ENCODE data around the gene CCN5.

Gene CCN5

GRCh38 chr20:44711237-44711636 is 3.9 kb upstream of the CCN5 start:
- no peak overlapping the region for H3K9ac ChIP-seq (ENCODE audit: low read length)
- H3K36me3 ChIP-seq (ENCODE audit: control insufficient read depth, insufficient read depth, low read length) = no peaks in the 10 kb centered on the region
- no peak overlapping the region for H3K4me3 ChIP-seq (ENCODE audit: low read length)
- peaks cover 4% of the 10 kb centered on the region for H3K4me1 ChIP-seq (ENCODE audit: control insufficient read depth, insufficient read depth, low read length)
- H3K27me3 ChIP-seq (ENCODE audit: control insufficient read depth, insufficient read depth, low read length) = no peaks in the 10 kb centered on the region
- no peak overlapping the region for H3K27ac ChIP-seq (ENCODE audit: low read depth, low read length)

DNA sequence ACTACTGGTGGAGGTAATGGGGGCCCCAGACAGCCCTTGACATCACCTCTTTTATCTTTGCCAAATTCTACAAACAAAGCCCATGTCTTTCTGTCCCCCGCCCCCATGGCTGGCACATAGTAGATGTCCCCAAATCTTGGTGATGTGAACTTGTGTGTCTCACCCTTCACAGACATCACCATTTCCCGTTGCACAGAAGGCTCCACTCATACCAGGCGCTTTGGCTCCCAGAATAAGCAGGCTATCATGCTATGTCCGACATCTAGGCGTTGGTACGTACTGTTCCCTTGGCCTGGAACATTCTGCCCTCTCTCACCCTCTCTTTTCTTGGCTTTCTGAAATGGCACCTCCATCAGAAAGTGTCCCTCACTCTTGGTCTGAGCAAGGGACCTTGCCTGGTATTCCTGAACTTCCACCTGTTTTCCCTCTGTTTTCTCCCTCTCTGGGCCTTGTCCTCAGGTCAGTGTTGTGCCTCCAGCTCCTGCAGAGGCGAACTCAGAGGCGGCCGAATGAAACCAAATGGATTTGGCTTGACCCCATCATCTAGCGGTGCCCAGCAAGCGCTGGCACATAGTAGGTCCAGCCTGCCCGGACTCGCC is 968 bp upstream of the CCN5 start:
- no peak overlapping the region for H3K4me3 ChIP-seq (ENCODE audit: low read length)
- no peaks in the 10 kb centered on the region for H3K36me3 ChIP-seq (ENCODE audit: control insufficient read depth, insufficient read depth, low read length)
- no peaks in the 10 kb centered on the region for H3K27me3 ChIP-seq (ENCODE audit: control insufficient read depth, insufficient read depth, low read length)
- no peak overlapping the region for H3K9ac ChIP-seq (ENCODE audit: low read length)
- no peak overlapping the region for H3K27ac ChIP-seq (ENCODE audit: low read depth, low read length)
- H3K4me1 ChIP-seq (ENCODE audit: control insufficient read depth, insufficient read depth, low read length) = peaks cover 4% of the 10 kb centered on the region

DNA sequence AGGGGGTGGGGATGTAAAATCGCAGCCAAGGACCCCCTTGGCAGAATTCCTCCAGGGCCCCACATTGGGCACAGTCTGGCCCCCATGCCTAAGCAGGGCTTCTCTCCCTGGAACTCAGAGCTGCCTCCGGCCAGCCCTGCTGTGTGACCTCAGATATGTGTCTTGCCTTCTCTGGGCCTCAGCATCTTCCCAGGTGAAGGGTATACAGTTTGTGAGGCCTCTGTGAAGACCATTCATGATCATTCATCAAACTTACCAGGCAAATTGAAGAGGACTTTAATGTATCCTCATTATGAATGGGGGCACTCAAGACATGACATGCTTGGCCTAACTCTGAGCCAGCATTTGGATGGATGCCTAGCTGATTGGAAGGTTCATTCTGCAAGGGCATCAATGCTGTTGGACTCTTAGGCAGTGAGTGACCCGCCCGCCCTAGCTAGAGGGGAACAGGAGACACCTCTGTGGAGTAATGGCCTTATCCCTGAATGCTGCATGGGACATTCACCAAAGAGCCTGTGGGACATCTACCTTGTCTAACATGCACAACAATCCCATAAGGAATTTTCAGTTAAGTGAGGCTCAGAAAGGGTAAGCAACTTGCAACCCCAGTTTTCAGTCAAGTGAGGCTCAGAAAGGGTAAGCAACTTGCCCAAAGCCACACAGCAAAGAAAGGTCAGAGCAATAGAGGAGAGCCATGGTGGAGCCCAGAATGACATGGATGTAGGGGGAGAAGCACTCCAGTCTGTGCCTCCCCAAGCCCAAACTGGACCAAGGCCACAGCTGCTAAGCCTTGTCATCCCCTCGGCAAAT is 535 bp downstream of the CCN5 start:
- H3K36me3 ChIP-seq (ENCODE audit: control insufficient read depth, insufficient read depth, low read length) = no peaks in the 10 kb centered on the region
- H3K4me3 ChIP-seq (ENCODE audit: low read length) = peak overlapping the region; percentile 7
- H3K27me3 ChIP-seq (ENCODE audit: control insufficient read depth, insufficient read depth, low read length) = no peaks in the 10 kb centered on the region
- peaks cover 4% of the 10 kb centered on the region for H3K4me1 ChIP-seq (ENCODE audit: control insufficient read depth, insufficient read depth, low read length)
- no peak overlapping the region for H3K27ac ChIP-seq (ENCODE audit: low read depth, low read length)
- H3K9ac ChIP-seq (ENCODE audit: low read length) = no peak overlapping the region

DNA sequence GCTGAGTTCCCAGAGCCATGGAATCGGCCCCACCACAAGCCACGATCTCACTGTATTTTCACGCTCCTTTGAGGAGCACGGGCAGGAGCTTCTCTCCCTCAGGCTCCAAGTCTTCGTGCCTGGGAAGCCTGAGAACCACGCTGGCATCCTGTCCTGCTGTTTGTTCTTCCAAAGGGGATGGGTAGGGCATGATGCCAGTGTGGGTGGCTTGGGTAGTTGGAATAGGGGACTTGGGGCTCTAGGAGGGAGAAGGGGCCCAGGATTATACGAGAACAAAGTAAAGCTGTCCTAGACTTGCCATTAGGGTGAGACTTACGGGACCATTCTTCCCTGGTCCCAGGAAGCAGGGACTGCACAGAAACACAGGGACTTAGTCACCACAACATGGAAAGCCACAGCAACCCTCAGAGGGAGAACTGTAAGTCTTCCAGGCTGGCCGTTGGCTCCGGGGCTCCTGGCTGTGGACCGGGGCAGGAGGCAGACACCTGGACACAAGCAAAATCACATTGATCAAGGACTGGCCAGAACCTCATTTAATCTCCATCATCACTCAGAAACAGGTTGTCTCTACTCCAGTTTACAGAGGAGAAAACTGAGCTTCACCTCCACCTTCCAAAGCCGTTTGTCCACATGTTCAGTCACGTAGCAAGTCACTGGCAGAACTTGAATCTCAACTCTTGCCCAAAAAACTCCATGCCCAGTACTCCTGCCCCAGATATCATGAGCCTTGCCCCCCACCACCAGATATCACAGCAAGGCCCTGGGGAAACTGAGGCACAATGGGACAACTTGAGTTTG is 1.3 kb downstream of the CCN5 start:
- H3K4me1 ChIP-seq (ENCODE audit: control insufficient read depth, insufficient read depth, low read length) = peaks cover 4% of the 10 kb centered on the region

DNA sequence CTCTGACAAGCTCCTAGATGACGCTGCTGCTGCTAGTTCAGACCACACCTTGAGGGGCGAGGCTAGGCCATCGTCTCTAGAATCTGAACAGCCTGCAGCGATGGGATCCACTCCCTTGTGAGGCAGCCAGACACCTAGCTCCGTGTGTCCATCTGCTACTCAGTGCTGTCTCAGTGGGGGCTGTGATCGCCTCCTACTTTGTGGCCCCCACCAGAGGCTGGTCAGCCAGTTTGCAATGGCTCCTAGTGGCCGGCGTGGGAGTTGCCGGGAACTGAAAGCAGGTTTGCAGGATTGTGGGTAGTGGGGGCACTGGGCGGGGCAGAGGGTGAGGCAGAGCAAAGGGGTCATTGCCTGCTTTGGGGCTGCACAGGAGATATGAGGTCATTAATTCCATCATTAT is 2.8 kb downstream of the CCN5 start:
- Histone ChIP-seq H3K27me3 (ENCODE audit: control insufficient read depth, insufficient read depth, low read length) (no peaks in the 10 kb centered on the region), H3K9ac (ENCODE audit: low read length) (no peak overlapping the region), H3K4me1 (ENCODE audit: control insufficient read depth, insufficient read depth, low read length) (peaks cover 4% of the 10 kb centered on the region), H3K36me3 (ENCODE audit: control insufficient read depth, insufficient read depth, low read length) (no peaks in the 10 kb centered on the region), H3K27ac (ENCODE audit: low read depth, low read length) (no peak overlapping the region), H3K4me3 (ENCODE audit: low read length) (no peak overlapping the region)

More for the DNA sequence above, 1.3 kb downstream of the CCN5 start:
- Histone ChIP-seq H3K4me3 (ENCODE audit: low read length) (no peak overlapping the region), H3K36me3 (ENCODE audit: control insufficient read depth, insufficient read depth, low read length) (no peaks in the 10 kb centered on the region), H3K9ac (ENCODE audit: low read length) (no peak overlapping the region), H3K27me3 (ENCODE audit: control insufficient read depth, insufficient read depth, low read length) (no peaks in the 10 kb centered on the region), H3K27ac (ENCODE audit: low read depth, low read length) (no peak overlapping the region)

- H3K4me1 ChIP-seq (ENCODE audit: control insufficient read depth, insufficient read depth, low read length) = peaks cover 3% of the 10 kb centered on the region
- no peaks in the 10 kb centered on the region for H3K27me3 ChIP-seq (ENCODE audit: control insufficient read depth, insufficient read depth, low read length)
- H3K4me3 ChIP-seq (ENCODE audit: low read length) = no peak overlapping the region
- no peak overlapping the region for H3K27ac ChIP-seq (ENCODE audit: low read depth, low read length)
- H3K36me3 ChIP-seq (ENCODE audit: control insufficient read depth, insufficient read depth, low read length) = no peaks in the 10 kb centered on the region
- no peak overlapping the region for H3K9ac ChIP-seq (ENCODE audit: low read length)
Observed at GRCh38 chr20:44719841-44720240, 4.7 kb downstream of the CCN5 start.

GRCh38 chr20:44720621-44720996 is 5.4 kb downstream of the CCN5 start:
- Histone ChIP-seq H3K27me3 (ENCODE audit: control insufficient read depth, insufficient read depth, low read length) (no peaks in the 10 kb centered on the region), H3K36me3 (ENCODE audit: control insufficient read depth, insufficient read depth, low read length) (no peaks in the 10 kb centered on the region), H3K27ac (ENCODE audit: low read depth, low read length) (no peak overlapping the region), H3K4me1 (ENCODE audit: control insufficient read depth, insufficient read depth, low read length) (no peaks in the 10 kb centered on the region), H3K9ac (ENCODE audit: low read length) (no peak overlapping the region), H3K4me3 (ENCODE audit: low read length) (no peak overlapping the region)

GRCh38 chr20:44720997-44721784 is 6.0 kb downstream of the CCN5 start:
- no peak overlapping the region for H3K4me3 ChIP-seq (ENCODE audit: low read length)
- H3K4me1 ChIP-seq (ENCODE audit: control insufficient read depth, insufficient read depth, low read length) = no peaks in the 10 kb centered on the region
- no peaks in the 10 kb centered on the region for H3K36me3 ChIP-seq (ENCODE audit: control insufficient read depth, insufficient read depth, low read length)
- H3K27ac ChIP-seq (ENCODE audit: low read depth, low read length) = no peak overlapping the region
- no peak overlapping the region for H3K9ac ChIP-seq (ENCODE audit: low read length)
- no peaks in the 10 kb centered on the region for H3K27me3 ChIP-seq (ENCODE audit: control insufficient read depth, insufficient read depth, low read length)

DNA sequence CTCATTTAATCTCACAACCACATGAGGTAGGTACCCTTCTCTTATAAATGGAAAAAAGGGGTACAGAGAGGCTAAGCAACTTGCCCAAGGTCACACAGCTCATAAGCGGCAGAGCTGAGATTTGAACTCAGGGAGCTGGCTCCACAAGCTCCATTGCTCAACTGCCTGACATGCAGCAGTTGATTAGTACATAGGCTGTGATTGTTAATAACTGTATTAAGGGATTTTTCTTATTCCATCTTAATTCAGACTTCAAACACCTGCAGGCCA is 6.6 kb downstream of the CCN5 start:
- H3K4me3 ChIP-seq (ENCODE audit: low read length) = no peak overlapping the region
- H3K27ac ChIP-seq (ENCODE audit: low read depth, low read length) = no peak overlapping the region
- no peaks in the 10 kb centered on the region for H3K4me1 ChIP-seq (ENCODE audit: control insufficient read depth, insufficient read depth, low read length)
- no peaks in the 10 kb centered on the region for H3K27me3 ChIP-seq (ENCODE audit: control insufficient read depth, insufficient read depth, low read length)
- no peaks in the 10 kb centered on the region for H3K36me3 ChIP-seq (ENCODE audit: control insufficient read depth, insufficient read depth, low read length)
- no peak overlapping the region for H3K9ac ChIP-seq (ENCODE audit: low read length)

GRCh38 chr20:44722990-44723389 is 7.8 kb downstream of the CCN5 start:
- no peak overlapping the region for H3K27ac ChIP-seq (ENCODE audit: low read depth, low read length)
- H3K27me3 ChIP-seq (ENCODE audit: control insufficient read depth, insufficient read depth, low read length) = no peaks in the 10 kb centered on the region
- no peaks in the 10 kb centered on the region for H3K36me3 ChIP-seq (ENCODE audit: control insufficient read depth, insufficient read depth, low read length)
- H3K4me3 ChIP-seq (ENCODE audit: low read length) = no peak overlapping the region
- no peaks in the 10 kb centered on the region for H3K4me1 ChIP-seq (ENCODE audit: control insufficient read depth, insufficient read depth, low read length)
- no peak overlapping the region for H3K9ac ChIP-seq (ENCODE audit: low read length)

GRCh38 chr20:44723391-44723790 is 8.2 kb downstream of the CCN5 start:
- Histone ChIP-seq H3K4me3 (ENCODE audit: low read length) (no peak overlapping the region), H3K9ac (ENCODE audit: low read length) (no peak overlapping the region), H3K4me1 (ENCODE audit: control insufficient read depth, insufficient read depth, low read length) (no peaks in the 10 kb centered on the region), H3K27me3 (ENCODE audit: control insufficient read depth, insufficient read depth, low read length) (no peaks in the 10 kb centered on the region), H3K36me3 (ENCODE audit: control insufficient read depth, insufficient read depth, low read length) (no peaks in the 10 kb centered on the region), H3K27ac (ENCODE audit: low read depth, low read length) (no peak overlapping the region)

DNA sequence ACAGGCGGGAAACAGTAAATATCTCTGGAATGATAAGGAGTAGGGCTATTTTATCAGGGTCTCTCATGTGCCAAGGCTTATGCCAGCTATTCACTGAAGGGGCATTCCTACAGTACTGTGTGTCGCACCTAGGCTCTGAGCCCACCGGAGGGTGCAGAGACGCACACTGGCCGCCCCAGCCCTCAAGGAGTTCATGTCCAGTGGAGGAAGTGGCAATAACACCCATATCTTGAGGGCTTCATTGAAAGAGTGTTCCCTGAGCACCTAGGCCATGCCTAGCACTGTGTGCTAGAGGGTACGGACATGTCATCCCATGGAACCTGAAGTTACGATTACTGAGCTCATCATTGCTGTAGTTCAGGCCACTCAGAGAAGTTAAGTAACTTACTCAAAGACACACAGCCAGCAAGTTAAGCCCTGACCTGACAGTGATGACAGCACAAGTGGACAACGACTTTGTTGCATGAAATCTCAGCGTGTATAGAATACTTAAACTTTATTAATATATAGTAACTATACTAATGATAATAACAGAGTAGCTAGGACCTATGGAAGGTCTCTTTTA is 8.7 kb downstream of the CCN5 start:
- Histone ChIP-seq H3K27me3 (ENCODE audit: control insufficient read depth, insufficient read depth, low read length) (no peaks in the 10 kb centered on the region), H3K36me3 (ENCODE audit: control insufficient read depth, insufficient read depth, low read length) (no peaks in the 10 kb centered on the region), H3K4me3 (ENCODE audit: low read length) (no peak overlapping the region), H3K4me1 (ENCODE audit: control insufficient read depth, insufficient read depth, low read length) (no peaks in the 10 kb centered on the region), H3K9ac (ENCODE audit: low read length) (no peak overlapping the region), H3K27ac (ENCODE audit: low read depth, low read length) (no peak overlapping the region)
